OCI-LY7 (cell line): Measurements from ENCODE around the gene COMMD3. TPM values are rescaled to one million over a fixed set of nuclear protein-coding genes. Genes with fewer than 3 reads are reported as not detected.

Source experiments
- BruUV-seq: library from RNA; stranded (reverse); fragments of 400-500 nt; replicated peaks from 2 replicates; lab custom pipeline; 2021; lab: Mats Ljungman, UMichigan
- CTCF ChIA-PET: fragments of 300-600 bp; sonication (Branson Sonifier 250); formaldehyde crosslinking; loops from one replicate; lab custom pipeline; 2022; ENCODE audit warnings: antibody characterized with exemption; ENCODE audit not compliant: unreplicated experiment; lab: Charles Lee
- POLR2A ChIA-PET: fragments of 300-600 bp; sonication (Branson Sonifier 250); formaldehyde crosslinking; loops from one replicate; lab custom pipeline; 2022; ENCODE audit warnings: antibody characterized with exemption; lab: Charles Lee
- DNase-seq: peaks from one replicate; pipeline ENCODE4 v3.0.0-alpha.2; 2015; ENCODE audit warnings: low spot score
- H2AFZ ChIP-seq: fragments of 200-600 bp; sonication (generic), shearing (Covaris generic); 2 replicates; pipeline ENCODE4 v1.6.1; 2014; ENCODE audit warnings: mild to moderate bottlenecking, antibody characterized with exemption, low read length, moderate library complexity
- H3K27ac ChIP-seq: fragments of 200-600 bp; sonication (generic); 2 replicates; pipeline ENCODE4 v1.5.1; 2014; ENCODE audit warnings: mixed run types, low read depth, mild to moderate bottlenecking, moderate library complexity, low read length, inconsistent platforms; ENCODE audit not compliant: poor library complexity, severe bottlenecking
- H3K36me3 ChIP-seq: fragments of 200-600 bp; sonication (generic); 2 replicates; pipeline ENCODE4 v1.6.1; 2014; ENCODE audit warnings: mild to moderate bottlenecking, antibody characterized with exemption, low read length, moderate library complexity, mixed read lengths; ENCODE audit not compliant: insufficient read depth
- H3K4me1 ChIP-seq: fragments of 200-600 bp; sonication (generic); 2 replicates; pipeline ENCODE4 v1.5.1; 2014; ENCODE audit warnings: mild to moderate bottlenecking, low read length; ENCODE audit not compliant: insufficient read depth, poor library complexity, severe bottlenecking
- H3K4me2 ChIP-seq: fragments of 200-600 bp; sonication (generic); 2 replicates; pipeline ENCODE4 v1.6.1; 2014; ENCODE audit warnings: mild to moderate bottlenecking, low read length
- H3K4me3 ChIP-seq: fragments of 200-600 bp; sonication (generic); 2 replicates; pipeline ENCODE4 v1.5.1; 2014; ENCODE audit warnings: mild to moderate bottlenecking, low read depth, low read length; ENCODE audit not compliant: poor library complexity, severe bottlenecking
- H3K79me2 ChIP-seq: fragments of 200-600 bp; sonication (generic); 2 replicates; pipeline ENCODE4 v1.6.1; 2016; ENCODE audit warnings: low read depth, mild to moderate bottlenecking, low read length, moderate library complexity, mixed read lengths; ENCODE audit not compliant: insufficient read depth
- H3K9me2 ChIP-seq: fragments of 200-600 bp; sonication (generic); 2 replicates; pipeline ENCODE4 v1.6.1; 2016; ENCODE audit warnings: mild to moderate bottlenecking, low read length, mixed read lengths; ENCODE audit not compliant: insufficient read depth
- H3K9me3 ChIP-seq: fragments of 200-600 bp; sonication (generic); 2 replicates; pipeline ENCODE4 v1.6.1; 2014; ENCODE audit warnings: mild to moderate bottlenecking, mixed run types, low read length, mixed read lengths
- H4K20me1 ChIP-seq: fragments of 200-600 bp; sonication (generic); 2 replicates; pipeline ENCODE4 v1.6.1; 2014; ENCODE audit warnings: mild to moderate bottlenecking, antibody characterized with exemption, low read length, moderate library complexity, mixed read lengths; ENCODE audit not compliant: insufficient read depth
- EZH2phosphoT487 ChIP-seq: fragments of 200-600 bp; sonication (generic); IDR thresholded peaks from 2 replicates; pipeline ENCODE4 v1.6.1; 2018; ENCODE audit warnings: low read depth, borderline replicate concordance, mild to moderate bottlenecking, mixed run types, antibody characterized with exemption, low read length, moderate library complexity, mixed read lengths
- intact Hi-C: fragments of 100-400 bp; cut with micrococcal nuclease; formaldehyde crosslinking; loops from one replicate; pipeline ENCODE4 v1.10.0; 2022; ENCODE audit not compliant: unreplicated experiment
- total RNA-seq, 2 experiments: library from RNA; depleted of rRNA in 1 of 2; stranded (reverse); fragments of >200 nt in 1 of 2; shearing (Covaris generic) in 1 of 2; gene quantifications; 2 replicates each; pipeline ENCODE4 v1.2.3, GENCODE V29; 2014 to 2022
- TF ChIP-seq, protein P1 (sequence below): fragments of 200-600 bp; sonication (generic); conservative IDR thresholded peaks from 2 replicates; pipeline ENCODE4 v1.5.1; 2014; ENCODE audit warnings: mild to moderate bottlenecking, antibody characterized with exemption, low read length, moderate library complexity, mixed read lengths

The COMMD3 gene
- total RNA-seq, 2 experiments from 2014 or later: 30.1 to 50.8 TPM

- BruUV-seq: TSS peak; percentile 87
- intact Hi-C loops: loop anchor here (2.0 kb wide), 2 partner anchors 25 to 37 kb away; partner anchors contain the start of gene COMMD3
- Histone ChIP-seq H3K79me2 (no peaks in the 10 kb centered on the region), H2AFZ (peak overlapping the region; percentile 76), H3K4me2 (peak overlapping the region; percentile 82), H3K27ac (no peak overlapping the region), H3K4me1 (peaks cover 10% of the 10 kb centered on the region), H3K9me3 (no peaks in the 10 kb centered on the region), H3K36me3 (no peaks in the 10 kb centered on the region), H3K9me2 (no peaks in the 10 kb centered on the region), H3K4me3 (peak overlapping the region; percentile 76), H4K20me1 (no peaks in the 10 kb centered on the region)
- ChIA-PET POLR2A (interaction anchor here (0.6 to 2.8 kb wide), 3 partner anchors 38 to 396 kb away, joined by 3 to 10 read pairs (median 3); no protein-coding TSS in a partner anchor), CTCF (no interaction called here)
- TF ChIP-seq, protein P1, sequence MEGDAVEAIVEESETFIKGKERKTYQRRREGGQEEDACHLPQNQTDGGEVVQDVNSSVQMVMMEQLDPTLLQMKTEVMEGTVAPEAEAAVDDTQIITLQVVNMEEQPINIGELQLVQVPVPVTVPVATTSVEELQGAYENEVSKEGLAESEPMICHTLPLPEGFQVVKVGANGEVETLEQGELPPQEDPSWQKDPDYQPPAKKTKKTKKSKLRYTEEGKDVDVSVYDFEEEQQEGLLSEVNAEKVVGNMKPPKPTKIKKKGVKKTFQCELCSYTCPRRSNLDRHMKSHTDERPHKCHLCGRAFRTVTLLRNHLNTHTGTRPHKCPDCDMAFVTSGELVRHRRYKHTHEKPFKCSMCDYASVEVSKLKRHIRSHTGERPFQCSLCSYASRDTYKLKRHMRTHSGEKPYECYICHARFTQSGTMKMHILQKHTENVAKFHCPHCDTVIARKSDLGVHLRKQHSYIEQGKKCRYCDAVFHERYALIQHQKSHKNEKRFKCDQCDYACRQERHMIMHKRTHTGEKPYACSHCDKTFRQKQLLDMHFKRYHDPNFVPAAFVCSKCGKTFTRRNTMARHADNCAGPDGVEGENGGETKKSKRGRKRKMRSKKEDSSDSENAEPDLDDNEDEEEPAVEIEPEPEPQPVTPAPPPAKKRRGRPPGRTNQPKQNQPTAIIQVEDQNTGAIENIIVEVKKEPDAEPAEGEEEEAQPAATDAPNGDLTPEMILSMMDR: no peak
- no peak for TF ChIP-seq EZH2phosphoT487
- DNase-seq: no peak
Observed at GRCh38 chr10:22341190-22341925, 25.2 kb downstream of the COMMD3 start.

- no peaks in the 10 kb centered on the region for H3K36me3 ChIP-seq
- BruUV-seq: no TSS peak
- no peaks in the 10 kb centered on the region for H3K9me3 ChIP-seq
- no peak overlapping the region for H3K27ac ChIP-seq
- H2AFZ ChIP-seq: no peak overlapping the region
- ChIA-PET CTCF (no interaction called here), POLR2A (no interaction called here)
- peaks cover 10% of the 10 kb centered on the region for H3K4me1 ChIP-seq
- no peaks in the 10 kb centered on the region for H4K20me1 ChIP-seq
- no peaks in the 10 kb centered on the region for H3K9me2 ChIP-seq
- H3K79me2 ChIP-seq: no peaks in the 10 kb centered on the region
- TF ChIP-seq EZH2phosphoT487: 0 out of 2 replicates have a peak, but pooled peaks have one; percentile 9
- TF ChIP-seq, protein P1: no peak
- no peak for DNase-seq
- no peak overlapping the region for H3K4me3 ChIP-seq
- H3K4me2 ChIP-seq: no peak overlapping the region
- intact Hi-C loops: loop anchor here (2.0 kb wide), 2 partner anchors 25 to 37 kb away; partner anchors contain the start of gene COMMD3
Observed at GRCh38 chr10:22341926-22342196, 25.7 kb downstream of the COMMD3 start.

GRCh38 chr10:22342421-22342820 lies 26.2 kb downstream of the COMMD3 start:
- Histone ChIP-seq H3K4me1 (peaks cover 10% of the 10 kb centered on the region), H2AFZ (no peak overlapping the region), H3K79me2 (no peaks in the 10 kb centered on the region), H3K4me3 (no peak overlapping the region), H3K27ac (no peak overlapping the region), H4K20me1 (no peaks in the 10 kb centered on the region), H3K4me2 (no peak overlapping the region), H3K9me3 (no peaks in the 10 kb centered on the region), H3K9me2 (no peaks in the 10 kb centered on the region), H3K36me3 (no peaks in the 10 kb centered on the region)
- intact Hi-C loops: no loop called here
- no TSS peak for BruUV-seq
- CTCF ChIA-PET: no interaction called here
- TF ChIP-seq, protein P1: no peak
- no peak; the same call in 1 of the 2 replicates for TF ChIP-seq EZH2phosphoT487
- peak; percentile 5 for DNase-seq
- POLR2A ChIA-PET: no interaction called here
